Measurements from ENCODE around the gene SUPT3H.

Gene SUPT3H

GRCh38 chr6:45260696-45261095 lies 117.0 kb downstream of the SUPT3H start:
- DNase-seq (ENCODE audit: low read depth): no peak
- no peak for TF ChIP-seq CTCF (conservative IDR thresholded peaks at IDR 0.05; ENCODE audit: low read depth, low read length)
- no peak overlapping the region for H3K4me3 ChIP-seq (ENCODE audit: low read depth, low read length)

GRCh38 chr6:45256697-45257695 lies 120.7 kb downstream of the SUPT3H start:
- no peak overlapping the region for H3K4me3 ChIP-seq (ENCODE audit: low read depth, low read length)
- no peak for TF ChIP-seq CTCF (conservative IDR thresholded peaks at IDR 0.05; ENCODE audit: low read depth, low read length)
- peak; percentile 40 for DNase-seq (ENCODE audit: low read depth)

GRCh38 chr6:45255434-45255833 lies 122.3 kb downstream of the SUPT3H start:
- TF ChIP-seq CTCF (conservative IDR thresholded peaks at IDR 0.05; ENCODE audit: low read depth, low read length): no peak
- H3K4me3 ChIP-seq (ENCODE audit: low read depth, low read length): no peak overlapping the region
- DNase-seq (ENCODE audit: low read depth): no peak

- no peak for TF ChIP-seq CTCF (conservative IDR thresholded peaks at IDR 0.05; ENCODE audit: low read depth, low read length)
- H3K4me3 ChIP-seq (ENCODE audit: low read depth, low read length): no peak overlapping the region
- no peak for DNase-seq (ENCODE audit: low read depth)
Observed at GRCh38 chr6:45254253-45254652, 123.5 kb downstream of the SUPT3H start.

GRCh38 chr6:45253453-45253852 lies 124.3 kb downstream of the SUPT3H start:
- H3K4me3 ChIP-seq (ENCODE audit: low read depth, low read length): no peak overlapping the region
- no peak for TF ChIP-seq CTCF (conservative IDR thresholded peaks at IDR 0.05; ENCODE audit: low read depth, low read length)
- no peak for DNase-seq (ENCODE audit: low read depth)

GRCh38 chr6:45231660-45232059 lies 146.1 kb downstream of the SUPT3H start:
- DNase-seq (ENCODE audit: low read depth): no peak
- H3K4me3 ChIP-seq (ENCODE audit: low read depth, low read length): no peak overlapping the region
- TF ChIP-seq CTCF (conservative IDR thresholded peaks at IDR 0.05; ENCODE audit: low read depth, low read length): no peak

- DNase-seq (ENCODE audit: low read depth): no peak
- no peak for TF ChIP-seq CTCF (conservative IDR thresholded peaks at IDR 0.05; ENCODE audit: low read depth, low read length)
- no peak overlapping the region for H3K4me3 ChIP-seq (ENCODE audit: low read depth, low read length)
Observed at GRCh38 chr6:45229416-45229815, 148.3 kb downstream of the SUPT3H start.
